Peyer's patch (tissue), 4 donors: Measurements from ENCODE around the gene SMIM27.
"Not testable (repeated sequence)": the region's sequence is repeated elsewhere in the genome, so short reads cannot be mapped to it uniquely, and the experiment has no call there.

ENCODE experiments used
- CTCF ChIP-seq, 6 experiments: fragments of 450-650 bp in 4 of 6; fragments of 200-600 bp in 2 of 6; sonication (generic) in 1 of 6; IDR thresholded peaks; one replicate each; pipeline ENCODE4 v1.5.1; 2017 to 2019; ENCODE audit warnings: antibody characterized with exemption in 6 of 6, mild to moderate bottlenecking in 3 of 6, moderate library complexity in 1 of 6
- POLR2A ChIP-seq, 2 donors: fragments of 450-650 bp; IDR thresholded peaks; one replicate each; pipeline ENCODE4 v1.5.1; 2017; ENCODE audit warnings: antibody characterized with exemption in 2 of 2, mild to moderate bottlenecking in 2 of 2, moderate library complexity in 2 of 2

GRCh38 chr9:32599021-32599420 lies 46.9 kb downstream of the SMIM27 start:
- not testable (repeated sequence) for TF ChIP-seq CTCF, POLR2A (IDR thresholded peaks at IDR 0.05)
